ENCODE measurements around the gene PCSK1.

Gene PCSK1

DNA sequence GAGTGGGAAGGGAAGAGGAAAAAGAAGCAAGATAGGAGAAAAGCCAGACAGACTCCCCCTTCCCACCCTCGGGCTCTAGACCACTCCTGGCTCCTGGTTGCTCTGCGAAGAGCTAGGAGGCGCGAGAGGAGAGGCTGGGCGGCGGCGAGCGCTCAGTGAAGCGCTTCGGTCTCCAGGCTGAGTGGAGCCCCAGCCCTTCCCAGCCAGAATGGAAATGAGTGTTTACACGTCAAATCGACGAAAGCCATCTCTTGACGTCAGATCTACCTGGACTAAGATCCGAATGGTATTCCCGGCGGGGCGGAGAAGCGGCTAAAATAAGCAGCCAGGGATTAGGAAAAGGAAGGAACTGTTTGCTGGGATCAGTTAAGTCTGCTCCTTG is at the start of gene PCSK1:
Gene PCSK1, minus strand, starts transcription at position 183 of the 382 bp plus-strand sequence. CDS start 206 bp downstream, outside the sequence.
- TF ChIP-seq, protein P1, sequence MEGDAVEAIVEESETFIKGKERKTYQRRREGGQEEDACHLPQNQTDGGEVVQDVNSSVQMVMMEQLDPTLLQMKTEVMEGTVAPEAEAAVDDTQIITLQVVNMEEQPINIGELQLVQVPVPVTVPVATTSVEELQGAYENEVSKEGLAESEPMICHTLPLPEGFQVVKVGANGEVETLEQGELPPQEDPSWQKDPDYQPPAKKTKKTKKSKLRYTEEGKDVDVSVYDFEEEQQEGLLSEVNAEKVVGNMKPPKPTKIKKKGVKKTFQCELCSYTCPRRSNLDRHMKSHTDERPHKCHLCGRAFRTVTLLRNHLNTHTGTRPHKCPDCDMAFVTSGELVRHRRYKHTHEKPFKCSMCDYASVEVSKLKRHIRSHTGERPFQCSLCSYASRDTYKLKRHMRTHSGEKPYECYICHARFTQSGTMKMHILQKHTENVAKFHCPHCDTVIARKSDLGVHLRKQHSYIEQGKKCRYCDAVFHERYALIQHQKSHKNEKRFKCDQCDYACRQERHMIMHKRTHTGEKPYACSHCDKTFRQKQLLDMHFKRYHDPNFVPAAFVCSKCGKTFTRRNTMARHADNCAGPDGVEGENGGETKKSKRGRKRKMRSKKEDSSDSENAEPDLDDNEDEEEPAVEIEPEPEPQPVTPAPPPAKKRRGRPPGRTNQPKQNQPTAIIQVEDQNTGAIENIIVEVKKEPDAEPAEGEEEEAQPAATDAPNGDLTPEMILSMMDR (IDR thresholded peaks at IDR 0.05; ENCODE audit: low read depth, low read length, missing control alignments), result no peak
- H3K4me3 ChIP-seq (ENCODE audit: low read depth, low read length), result peak within 1 kb of the TSS; percentile 22
- DNase-seq (ENCODE audit: low read depth), result no peak

GRCh38 chr5:96481867-96482266 is 48.8 kb upstream of the PCSK1 start:
- no peak overlapping the region for H3K4me3 ChIP-seq (ENCODE audit: low read depth, low read length)
- TF ChIP-seq, protein P1 (IDR thresholded peaks at IDR 0.05; ENCODE audit: low read depth, low read length, missing control alignments), result no peak
- DNase-seq (ENCODE audit: low read depth), result no peak

GRCh38 chr5:96481009-96481786 is 48.1 kb upstream of the PCSK1 start:
- DNase-seq (ENCODE audit: low read depth), result no peak
- TF ChIP-seq, protein P1 (IDR thresholded peaks at IDR 0.05; ENCODE audit: low read depth, low read length, missing control alignments), result no peak
- no peak overlapping the region for H3K4me3 ChIP-seq (ENCODE audit: low read depth, low read length)

- H3K4me3 ChIP-seq (ENCODE audit: low read depth, low read length), result no peak overlapping the region
- TF ChIP-seq, protein P1 (IDR thresholded peaks at IDR 0.05; ENCODE audit: low read depth, low read length, missing control alignments), result no peak
- DNase-seq (ENCODE audit: low read depth), result no peak
These were observed 45.9 kb upstream of the PCSK1 start for GRCh38 chr5:96478983-96479382.

- TF ChIP-seq, protein P1 (IDR thresholded peaks at IDR 0.05; ENCODE audit: low read depth, low read length, missing control alignments), result no peak
- no peak for DNase-seq (ENCODE audit: low read depth)
- no peak overlapping the region for H3K4me3 ChIP-seq (ENCODE audit: low read depth, low read length)
These were observed 43.6 kb upstream of the PCSK1 start for GRCh38 chr5:96476654-96477053.

GRCh38 chr5:96474073-96474472 is 41.0 kb upstream of the PCSK1 start:
- H3K4me3 ChIP-seq (ENCODE audit: low read depth, low read length), result no peak overlapping the region
- TF ChIP-seq, protein P1 (IDR thresholded peaks at IDR 0.05; ENCODE audit: low read depth, low read length, missing control alignments), result no peak
- DNase-seq (ENCODE audit: low read depth), result no peak

DNA sequence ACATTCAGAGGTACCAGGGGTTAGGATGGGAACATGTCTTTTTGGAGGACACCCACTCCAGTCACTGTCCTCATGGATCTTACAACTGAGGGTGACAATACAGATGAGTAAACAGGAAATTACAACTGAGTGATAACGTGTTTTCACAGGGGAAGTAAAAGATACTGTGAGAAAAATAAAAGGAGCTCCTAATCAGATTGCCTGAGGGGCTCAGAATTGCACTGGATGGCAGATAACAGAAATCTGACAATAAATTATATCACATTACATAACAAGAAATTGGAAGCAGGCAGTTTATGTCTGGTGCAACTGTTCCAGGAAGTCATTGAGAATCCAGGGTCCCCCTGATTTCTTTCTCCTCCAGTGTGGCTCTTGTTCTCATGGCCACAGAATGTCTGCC is 40.1 kb upstream of the PCSK1 start:
- no peak for DNase-seq (ENCODE audit: low read depth)
- TF ChIP-seq, protein P1 (IDR thresholded peaks at IDR 0.05; ENCODE audit: low read depth, low read length, missing control alignments), result no peak
- H3K4me3 ChIP-seq (ENCODE audit: low read depth, low read length), result no peak overlapping the region

Data from GM12864 (cell line).